Measurements from ENCODE around the gene TCF7L1.
A peak's percentile ranks its signal among the peaks of the same experiment; 100 is the strongest.

TCF7L1 gene

GRCh38 chr2:85255456-85255812 lies 122.2 kb downstream of the TCF7L1 start:
- DNase-seq (ENCODE audit: low spot score), result no peak

- DNase-seq (ENCODE audit: low spot score), result no peak
These were observed 122.8 kb downstream of the TCF7L1 start for GRCh38 chr2:85255813-85256594.

GRCh38 chr2:85257359-85257969 lies 124.3 kb downstream of the TCF7L1 start:
- no peak for DNase-seq (ENCODE audit: low spot score)

DNA sequence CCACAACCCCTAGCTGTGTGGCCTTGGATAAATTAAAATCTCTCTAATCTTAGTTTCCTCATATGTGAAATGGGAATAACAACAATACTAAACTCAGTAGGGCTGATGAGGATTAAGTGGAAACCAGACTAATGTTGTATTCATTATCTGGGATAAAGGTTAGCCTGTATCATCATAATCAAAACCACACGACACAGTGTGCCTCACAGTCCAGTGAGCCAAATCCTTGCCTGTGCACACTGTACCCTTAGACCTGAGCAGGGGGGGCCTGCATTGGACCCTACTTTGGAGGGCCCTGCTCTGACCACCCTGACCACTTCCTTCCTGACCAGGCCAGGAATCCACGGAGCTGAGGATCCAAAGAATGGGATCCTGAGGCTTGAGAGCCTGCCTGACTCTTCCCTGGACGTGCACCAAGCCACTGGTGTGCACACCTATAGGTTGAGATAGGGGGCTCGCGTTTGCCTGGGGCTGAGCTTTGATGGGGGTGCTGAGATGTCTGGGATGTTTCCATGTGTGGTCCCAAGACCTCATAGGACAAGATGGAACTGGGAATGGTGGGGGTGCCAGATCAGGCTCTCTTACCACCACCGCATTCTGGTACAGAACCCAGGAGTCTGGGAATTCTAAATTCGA lies 124.9 kb downstream of the TCF7L1 start:
- DNase-seq (ENCODE audit: low spot score), result no peak

DNA sequence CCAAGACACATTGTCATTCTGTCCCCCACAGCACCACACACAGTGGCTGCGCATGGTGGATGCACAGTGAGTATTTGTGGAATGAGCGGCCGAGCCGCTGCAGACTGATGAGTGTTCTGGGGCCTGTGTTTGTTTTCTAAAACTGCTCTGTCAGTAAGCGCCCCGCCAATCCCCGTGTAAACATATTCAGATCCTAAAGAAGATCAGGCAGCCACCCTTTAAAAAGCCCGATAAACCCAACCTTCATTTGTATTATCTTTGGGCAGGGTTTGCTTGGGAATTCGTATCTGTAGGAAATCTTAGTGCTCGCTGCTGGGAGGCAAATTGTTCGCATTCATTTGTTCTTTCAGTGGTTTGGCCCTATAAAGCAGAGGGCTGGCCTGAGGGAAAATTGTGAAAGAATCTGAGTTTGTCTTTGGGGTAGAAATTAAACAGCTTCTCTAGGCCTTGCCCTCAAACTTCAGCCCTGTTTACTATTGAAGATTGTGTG lies 126.0 kb downstream of the TCF7L1 start:
- DNase-seq (ENCODE audit: low spot score), result peak; percentile 33

DNA sequence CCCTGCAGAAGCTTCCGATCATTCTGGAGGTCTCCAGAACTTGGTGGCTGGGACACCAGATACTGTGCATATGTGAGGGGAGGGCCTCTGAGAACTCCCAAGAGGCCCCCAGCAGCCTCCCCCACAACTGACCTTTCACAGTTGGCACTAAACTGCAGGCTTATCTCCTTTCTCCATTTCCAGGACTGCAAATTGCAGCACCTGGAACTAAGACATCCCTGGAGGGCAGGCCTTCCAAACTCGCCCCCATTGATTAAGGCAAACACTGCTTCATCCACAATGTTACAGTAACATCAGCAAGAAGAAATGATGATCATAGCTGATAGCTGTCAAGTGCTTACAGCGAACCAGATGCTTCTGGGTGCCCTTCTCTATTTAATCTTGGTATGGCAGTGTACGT lies 126.7 kb downstream of the TCF7L1 start:
- DNase-seq (ENCODE audit: low spot score), result no peak

- DNase-seq (ENCODE audit: low spot score), result no peak
These were observed 130.4 kb downstream of the TCF7L1 start for GRCh38 chr2:85263591-85263990.

- DNase-seq (ENCODE audit: low spot score), result no peak
These were observed 131.3 kb downstream of the TCF7L1 start for GRCh38 chr2:85264471-85264870.

GRCh38 chr2:85265304-85265703 lies 132.1 kb downstream of the TCF7L1 start:
- no peak for DNase-seq (ENCODE audit: low spot score)

DNA sequence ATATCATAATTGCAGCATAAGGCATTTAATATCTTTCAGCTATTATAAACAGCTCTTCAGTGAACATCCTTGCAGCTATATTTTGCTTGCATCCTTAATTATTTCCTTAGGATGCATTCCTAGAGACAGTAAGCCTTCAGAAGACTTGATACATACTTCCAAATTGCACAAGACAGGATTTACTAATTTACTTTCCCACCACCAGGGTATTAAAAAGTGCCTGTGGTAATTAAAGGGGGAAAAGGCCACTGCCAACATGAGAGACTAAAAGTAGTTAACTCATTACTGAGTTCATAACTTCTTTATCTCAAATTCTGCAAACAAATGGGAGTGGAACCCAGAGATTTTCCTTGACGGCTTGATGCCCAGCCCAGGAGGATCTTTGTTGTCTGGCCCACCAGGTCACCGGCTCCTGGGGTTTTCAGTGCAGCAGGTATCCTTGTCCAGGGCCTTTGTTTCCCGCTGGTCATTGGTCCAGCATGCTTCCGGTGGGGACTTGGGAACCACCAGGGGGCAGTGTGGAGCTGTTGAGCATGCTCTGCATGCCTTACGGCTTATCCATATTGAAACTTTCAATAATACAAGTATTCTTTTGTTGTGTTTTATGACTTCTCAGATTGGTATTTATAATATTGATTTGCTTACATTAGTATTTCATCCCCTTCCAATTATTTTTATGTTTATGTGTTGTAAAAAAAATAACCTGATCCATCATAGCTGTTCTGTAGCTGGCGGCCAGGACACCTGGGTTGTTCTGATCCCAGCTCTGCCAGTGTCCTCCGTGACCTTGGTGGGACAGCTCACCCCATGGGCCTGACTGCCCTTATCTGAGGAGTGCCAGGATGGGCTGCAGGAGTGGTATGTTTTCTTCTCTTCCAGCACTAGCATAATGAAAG lies 133.2 kb downstream of the TCF7L1 start:
- DNase-seq (ENCODE audit: low spot score), result peak; percentile 65

- no peak for DNase-seq (ENCODE audit: low spot score)
These were observed 136.8 kb downstream of the TCF7L1 start for GRCh38 chr2:85269959-85270358.

- DNase-seq (ENCODE audit: low spot score), result no peak
These were observed 139.2 kb downstream of the TCF7L1 start for GRCh38 chr2:85272357-85272756.

- DNase-seq (ENCODE audit: low spot score), result no peak
These were observed 140.8 kb downstream of the TCF7L1 start for GRCh38 chr2:85273738-85274731.

GRCh38 chr2:85275984-85276540 lies 142.9 kb downstream of the TCF7L1 start:
- no peak for DNase-seq (ENCODE audit: low spot score)

DNA sequence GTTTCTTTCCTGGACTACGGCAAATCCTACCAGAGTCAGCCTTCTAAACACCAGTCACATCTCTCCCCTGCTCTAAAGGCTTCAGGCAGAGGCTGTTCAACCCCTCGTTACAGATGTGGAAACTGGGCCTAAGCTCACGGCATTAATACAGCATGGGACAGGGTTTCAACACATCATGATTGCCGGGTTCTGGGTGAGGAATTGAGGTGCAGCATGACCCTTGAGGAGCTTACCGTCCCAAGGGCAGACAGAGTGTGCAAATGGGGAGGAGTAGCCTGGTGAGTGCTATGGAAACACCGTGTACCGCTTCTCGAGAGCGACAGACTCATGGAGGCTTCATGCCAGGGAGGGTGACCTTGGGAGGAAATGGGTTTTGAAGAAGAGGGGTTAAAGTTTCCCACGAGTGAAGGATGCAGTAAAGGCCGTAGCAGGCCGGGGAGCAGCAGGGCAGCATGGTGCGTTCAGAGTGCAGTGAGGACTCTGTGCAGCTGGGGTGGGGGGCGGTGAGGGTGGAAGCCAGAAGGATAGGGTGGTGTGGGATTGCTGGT lies 143.5 kb downstream of the TCF7L1 start:
- no peak for DNase-seq (ENCODE audit: low spot score)

GRCh38 chr2:85277416-85278158 lies 144.4 kb downstream of the TCF7L1 start:
- DNase-seq (ENCODE audit: low spot score), result no peak

DNA sequence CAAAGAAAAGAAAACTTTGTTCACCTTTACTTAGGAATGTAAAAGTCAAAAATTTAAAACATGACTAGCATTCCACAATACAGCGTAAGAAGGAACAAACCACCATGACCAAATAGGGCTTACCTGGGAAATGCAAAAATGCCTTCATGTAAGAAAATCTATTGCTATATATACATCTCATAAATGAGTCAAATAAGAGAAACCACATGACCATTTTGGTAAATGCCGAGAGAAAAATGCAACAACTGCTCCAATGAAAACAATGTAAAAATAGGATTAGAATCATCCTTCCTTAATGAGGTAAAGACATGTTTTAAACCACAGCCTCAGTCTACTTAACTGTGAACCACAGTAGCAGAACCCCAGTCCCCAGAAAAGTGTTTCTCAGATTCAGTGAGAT lies 145.2 kb downstream of the TCF7L1 start:
- DNase-seq (ENCODE audit: low spot score), result no peak

DNA sequence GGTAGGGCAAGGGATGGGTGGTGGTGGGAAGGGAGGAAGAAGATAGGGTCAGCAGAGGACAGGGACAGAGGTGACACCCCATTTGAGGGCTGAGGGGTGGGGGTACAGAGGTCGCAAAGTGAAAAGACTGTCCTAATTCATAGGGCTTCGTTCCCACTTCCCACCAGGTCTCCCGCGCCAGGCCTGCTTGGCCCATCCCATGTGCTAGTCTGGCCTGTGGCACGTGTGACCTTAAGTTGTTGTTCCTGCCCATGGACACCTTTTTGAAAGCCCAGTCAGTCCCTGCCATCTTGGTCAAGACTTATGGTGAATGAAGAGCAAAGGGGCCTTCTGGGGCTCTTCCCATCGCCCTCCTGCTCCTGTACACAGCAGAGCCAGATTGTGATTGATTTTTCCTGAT lies 148.4 kb downstream of the TCF7L1 start:
- no peak for DNase-seq (ENCODE audit: low spot score)

DNA sequence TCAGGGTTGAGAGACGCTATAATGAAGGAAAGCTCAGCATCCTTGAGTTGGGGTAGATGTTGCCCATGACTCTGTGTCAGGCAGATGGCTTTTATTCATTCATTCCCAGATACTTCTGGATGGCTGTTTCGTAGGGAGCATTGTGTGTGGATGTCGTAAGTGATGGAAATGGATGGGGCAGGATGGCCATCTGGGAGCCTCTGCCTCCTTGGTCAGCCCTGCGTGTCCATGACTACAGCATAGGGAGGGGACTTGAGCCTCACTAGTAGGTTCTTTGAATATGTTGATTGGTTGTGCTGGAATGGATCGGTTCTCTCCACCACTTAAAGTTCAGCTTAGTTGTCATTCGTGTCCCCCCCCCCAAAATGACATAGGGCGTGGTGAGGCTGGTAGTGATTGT lies 149.7 kb downstream of the TCF7L1 start:
- no peak for DNase-seq (ENCODE audit: low spot score)

DNA sequence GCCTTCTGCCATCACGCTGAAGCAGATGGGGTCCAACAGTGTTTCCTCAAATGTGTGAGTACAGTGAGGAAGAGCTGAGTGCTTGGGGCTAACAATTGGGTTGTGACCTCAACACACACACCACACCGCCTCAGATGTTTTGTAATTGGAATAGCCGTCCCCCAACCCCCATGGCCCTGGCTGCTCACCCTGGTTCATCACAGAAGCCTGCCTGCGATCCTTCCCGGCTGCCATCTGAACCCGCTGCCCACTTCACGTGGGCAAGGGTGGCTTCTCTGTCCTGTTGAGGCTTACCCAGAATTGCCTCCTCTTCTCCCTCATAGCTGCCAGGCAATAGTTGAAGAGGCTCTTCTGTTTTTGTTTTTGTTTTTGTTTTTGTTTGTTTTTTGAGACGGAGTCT lies 150.4 kb downstream of the TCF7L1 start:
- DNase-seq (ENCODE audit: low spot score), result no peak
